GM18907 (cell line): ENCODE data around the gene ADD1.

Experiments used
- ATAC-seq: cut with Tn5 transposase; IDR thresholded peaks from one replicate; pipeline ENCODE4 v1.9.1; 2021; ENCODE audit warnings: mild to moderate bottlenecking, moderate library complexity; ENCODE audit not compliant: unreplicated experiment

The ADD1 gene

GRCh38 chr4:2805712-2806389 lies 37.8 kb upstream of the ADD1 start:
- no peak for ATAC-seq

DNA sequence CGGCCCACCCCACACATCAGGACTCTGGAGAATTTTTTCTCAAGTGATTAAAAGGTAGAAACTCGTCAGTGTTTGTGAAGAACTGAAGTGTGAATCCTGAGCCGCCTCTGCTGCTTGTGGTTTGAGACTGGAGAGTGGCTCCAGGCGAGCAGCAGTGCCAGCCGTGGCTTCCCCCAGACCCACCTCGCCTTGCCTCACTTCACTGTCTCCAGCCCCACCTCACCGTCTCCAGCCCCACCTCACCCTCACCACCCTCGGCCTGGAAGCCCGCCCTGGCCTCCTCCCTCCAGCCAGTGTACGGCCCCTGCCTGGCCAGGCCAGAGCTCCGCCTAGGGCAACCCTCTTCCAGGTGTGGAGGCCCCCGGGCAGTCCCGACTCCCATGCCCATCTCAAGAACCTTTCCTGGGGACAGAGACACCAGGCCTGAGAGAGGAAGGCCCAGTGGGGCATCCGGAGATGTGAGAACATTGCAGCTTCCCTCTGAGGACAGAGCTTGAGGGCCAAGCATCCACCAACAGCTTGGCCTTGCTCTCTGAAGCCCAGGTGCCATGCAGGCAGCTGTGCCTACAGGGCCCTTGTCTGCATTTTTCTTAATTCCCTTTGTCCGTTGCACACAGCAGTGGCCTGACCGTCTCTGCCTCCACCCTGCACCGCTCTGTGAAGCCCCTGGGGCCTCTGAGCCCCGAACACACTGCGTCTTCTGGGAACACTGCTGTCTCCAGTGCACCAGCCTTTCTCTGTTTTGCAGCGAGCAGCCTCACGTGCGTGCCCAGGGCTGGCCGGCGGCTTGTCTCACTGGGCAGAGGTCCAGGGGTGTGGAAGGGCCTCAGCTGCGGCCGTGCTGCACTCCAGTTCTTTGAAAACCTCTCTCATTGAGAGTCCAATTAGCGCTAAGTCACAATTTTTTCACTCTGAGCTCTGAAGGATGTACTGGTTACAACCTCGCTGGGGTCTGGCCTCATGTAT lies 37.0 kb upstream of the ADD1 start:
- no peak for ATAC-seq

GRCh38 chr4:2807571-2807970 lies 36.1 kb upstream of the ADD1 start:
- no peak for ATAC-seq

DNA sequence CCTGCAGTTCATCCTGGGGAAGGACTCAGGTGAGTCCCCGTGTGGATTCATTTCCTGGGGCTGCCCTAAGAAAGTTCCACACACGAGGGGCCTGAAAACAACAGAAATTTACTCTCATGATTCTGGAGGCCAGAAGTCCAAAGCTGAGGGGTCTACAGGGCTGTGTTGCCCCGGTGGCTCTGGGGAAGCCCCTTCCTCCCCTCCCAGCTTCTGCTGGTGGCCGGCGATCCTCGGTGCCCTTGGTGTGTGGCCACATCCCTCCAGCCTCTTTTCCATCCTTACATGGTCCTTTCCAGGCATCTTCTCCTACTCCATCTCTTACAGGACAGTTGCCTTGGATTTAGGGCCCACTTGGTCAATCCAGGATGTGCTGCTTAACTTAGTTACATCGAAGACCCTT lies 35.6 kb upstream of the ADD1 start:
- no peak for ATAC-seq

DNA sequence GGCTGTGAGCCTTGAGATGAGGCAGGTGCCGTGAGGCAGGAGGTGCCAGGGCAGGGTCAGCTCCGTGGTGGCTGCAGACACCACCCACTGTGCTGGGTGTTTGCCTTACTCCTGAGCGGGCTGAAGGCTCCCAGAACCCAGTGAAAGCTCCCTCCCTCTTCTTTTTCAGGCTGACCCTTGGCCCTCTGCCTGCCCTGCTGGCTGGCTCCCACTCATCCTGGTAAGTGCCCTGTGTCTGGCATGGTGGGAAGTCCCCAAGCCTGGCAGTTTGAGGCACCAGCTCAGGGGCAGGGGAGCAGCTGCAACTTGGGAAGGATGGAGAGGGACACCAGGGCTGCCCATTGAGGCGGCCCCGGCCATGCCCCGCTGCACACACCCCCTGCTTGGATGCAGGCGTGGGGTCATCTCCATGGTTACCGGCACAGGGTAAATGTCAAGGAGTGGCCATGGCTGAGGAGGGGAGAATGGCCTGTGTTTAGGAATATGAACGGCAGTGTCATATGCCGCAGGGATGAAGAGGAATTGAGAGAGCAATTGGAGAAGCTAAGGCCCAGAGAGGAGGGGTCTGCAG lies 33.9 kb upstream of the ADD1 start:
- ATAC-seq = no peak

- ATAC-seq = no peak
Observed at GRCh38 chr4:2810388-2810787, 33.3 kb upstream of the ADD1 start.

DNA sequence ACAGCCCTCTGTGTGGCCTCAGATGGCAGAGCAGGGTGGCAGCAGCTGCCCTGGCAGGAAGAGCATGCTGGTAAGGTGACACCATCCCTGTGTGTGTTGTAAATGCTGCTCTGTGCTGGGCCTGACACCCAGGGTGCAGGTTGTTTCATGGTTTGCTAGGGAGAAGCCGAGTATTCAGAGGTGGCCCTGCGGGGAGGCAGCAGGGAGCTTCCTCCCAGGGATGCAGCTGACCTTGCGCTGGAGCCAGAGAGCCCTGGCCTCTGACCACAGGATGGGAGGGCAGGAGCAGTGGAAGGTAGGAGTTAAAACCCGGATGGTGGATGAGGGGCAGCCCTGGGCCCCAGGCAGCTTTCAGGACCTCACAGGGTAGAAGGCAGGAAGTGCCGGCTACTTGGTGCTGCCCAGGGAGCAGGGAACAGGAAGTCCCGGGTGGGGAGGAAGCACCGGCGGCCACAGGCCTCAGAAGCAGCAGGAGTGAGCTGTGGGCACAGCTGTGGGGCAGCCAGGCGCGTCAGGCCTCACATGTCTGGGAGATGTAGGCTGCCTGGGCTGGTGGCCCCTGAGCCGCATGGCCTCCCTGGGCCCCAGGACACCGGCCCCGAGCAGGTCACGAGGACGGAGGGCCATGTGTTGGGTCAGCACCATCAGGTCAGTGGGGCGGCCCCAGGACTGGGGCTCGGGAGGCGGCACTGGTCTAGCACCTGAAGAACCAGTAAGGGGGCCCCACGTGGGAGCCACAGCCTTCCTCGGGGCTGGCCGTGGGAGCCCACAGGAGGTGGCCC lies 31.6 kb upstream of the ADD1 start:
- peak; percentile 76 for ATAC-seq

DNA sequence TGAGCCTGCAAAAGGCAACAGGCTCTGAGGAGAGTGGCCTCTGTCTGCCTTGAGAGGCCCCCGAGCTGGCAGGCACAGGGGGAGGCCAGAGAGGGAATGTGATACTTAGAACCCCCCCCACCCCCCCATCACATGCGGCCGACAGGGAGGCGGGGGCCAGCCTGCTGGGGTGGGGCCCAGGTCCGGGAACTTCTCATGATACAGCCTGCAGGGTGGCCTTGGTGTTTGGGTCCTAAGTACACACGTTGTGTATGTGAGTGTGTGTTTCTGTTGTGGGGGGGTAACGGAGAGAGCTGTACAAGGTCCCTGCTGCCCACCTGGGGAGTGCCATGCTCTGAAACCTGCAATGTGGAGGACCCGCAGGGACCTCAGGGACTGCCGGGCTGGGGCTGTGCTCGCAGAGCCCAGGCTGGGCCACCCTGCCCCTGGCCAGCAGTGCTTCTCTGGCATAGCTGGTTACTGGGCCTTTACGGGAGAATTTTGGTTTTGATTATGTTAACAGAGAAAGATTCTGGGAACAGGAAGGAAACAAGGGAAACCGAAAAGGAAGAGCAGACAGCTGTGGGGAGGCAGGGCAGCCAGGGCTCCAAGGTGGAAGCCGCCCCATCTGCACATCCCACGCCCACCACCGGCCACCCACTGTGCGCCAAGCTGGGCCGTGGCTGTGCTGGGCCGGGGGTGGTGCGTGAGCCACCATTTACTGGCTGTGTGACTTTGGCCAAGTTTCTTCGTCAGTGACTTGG lies 30.9 kb upstream of the ADD1 start:
- ATAC-seq = peak; percentile 11

GRCh38 chr4:2813446-2814405 lies 29.9 kb upstream of the ADD1 start:
- ATAC-seq = no peak

DNA sequence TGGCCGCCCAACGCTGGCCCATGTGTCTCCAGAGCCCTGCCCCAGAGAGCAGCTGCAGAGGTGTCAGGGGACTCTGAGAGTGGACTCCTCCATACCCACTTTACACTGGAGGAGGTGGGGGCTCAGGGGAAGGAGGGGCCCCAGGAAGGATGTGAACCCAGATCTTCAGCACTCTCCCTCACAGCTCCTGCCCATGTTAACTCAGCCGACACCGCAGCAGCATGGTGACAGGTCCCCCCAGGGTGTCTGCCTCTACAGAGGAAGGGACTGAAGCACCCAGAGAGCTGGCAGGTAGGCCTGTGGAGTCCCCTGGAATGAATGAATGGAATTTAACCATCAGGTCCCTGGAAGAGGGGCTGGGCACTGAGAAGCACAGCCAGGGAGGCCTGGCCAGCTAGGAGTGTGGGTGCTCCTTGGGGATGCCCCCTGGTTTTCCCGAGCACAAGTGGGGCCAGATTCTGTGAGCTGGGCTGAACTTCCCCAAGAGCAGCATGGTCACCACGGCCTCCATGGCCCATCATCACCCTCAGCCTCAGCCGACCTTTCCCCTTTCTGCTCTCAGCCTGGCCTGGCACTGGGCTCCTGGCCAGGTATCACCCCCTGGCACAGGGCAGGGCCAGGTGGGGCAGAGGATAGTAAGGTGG lies 28.9 kb upstream of the ADD1 start:
- no peak for ATAC-seq

- no peak for ATAC-seq
Observed at GRCh38 chr4:2816401-2816954, 27.2 kb upstream of the ADD1 start.

DNA sequence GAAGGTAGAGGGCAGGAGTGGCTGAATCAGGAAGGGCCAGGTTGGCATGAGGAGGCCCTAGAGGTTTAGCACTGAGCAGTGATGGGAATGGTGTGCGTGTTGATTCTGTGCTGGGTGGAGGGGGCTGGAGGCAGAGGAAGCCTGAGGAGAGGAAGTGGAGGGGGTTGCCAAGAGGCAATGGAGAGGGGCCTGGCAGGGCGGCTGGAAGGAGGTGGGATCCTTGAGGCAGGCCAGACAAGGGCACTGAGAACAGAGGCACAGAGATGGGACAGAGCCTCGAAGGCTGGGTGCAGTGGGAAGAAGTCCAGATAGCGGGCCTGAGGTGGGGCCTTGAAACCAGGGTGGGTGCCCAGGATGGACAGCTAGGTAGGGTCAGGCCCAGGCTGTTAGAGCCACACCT lies 26.5 kb upstream of the ADD1 start:
- no peak for ATAC-seq

- no peak for ATAC-seq
Observed at GRCh38 chr4:2817701-2818350, 25.8 kb upstream of the ADD1 start.

DNA sequence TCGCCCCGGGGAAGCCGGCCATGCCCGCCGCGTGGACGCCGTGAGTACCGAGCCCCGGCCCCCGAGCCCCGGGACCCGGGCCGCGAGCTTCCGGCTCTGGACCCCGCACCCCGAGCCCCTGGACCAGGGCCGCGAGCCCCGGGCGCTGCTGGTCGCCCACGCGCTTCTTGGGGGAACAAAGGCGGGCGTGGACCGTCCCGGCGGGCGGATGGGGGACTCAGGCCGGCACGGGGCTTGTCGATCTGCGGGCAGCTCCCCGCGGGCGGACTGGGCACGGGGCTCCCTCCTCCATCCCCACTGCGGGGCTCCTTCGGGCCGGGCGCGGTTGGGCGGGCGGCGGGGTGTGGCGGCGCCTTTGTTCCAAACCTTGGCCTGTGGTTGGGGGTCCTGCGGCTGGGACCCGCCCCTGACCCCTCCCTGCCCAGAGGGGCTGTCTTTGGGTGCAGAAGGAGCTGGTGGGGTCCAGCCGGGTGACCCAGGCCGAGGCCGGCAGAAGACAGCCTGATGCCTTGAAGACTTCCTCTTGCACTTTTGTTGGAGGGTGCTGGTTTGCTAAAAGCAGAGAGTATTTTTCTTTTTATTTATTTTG lies 25.2 kb upstream of the ADD1 start:
- no peak for ATAC-seq

- no peak for ATAC-seq
Observed at GRCh38 chr4:2819244-2820215, 24.1 kb upstream of the ADD1 start.

DNA sequence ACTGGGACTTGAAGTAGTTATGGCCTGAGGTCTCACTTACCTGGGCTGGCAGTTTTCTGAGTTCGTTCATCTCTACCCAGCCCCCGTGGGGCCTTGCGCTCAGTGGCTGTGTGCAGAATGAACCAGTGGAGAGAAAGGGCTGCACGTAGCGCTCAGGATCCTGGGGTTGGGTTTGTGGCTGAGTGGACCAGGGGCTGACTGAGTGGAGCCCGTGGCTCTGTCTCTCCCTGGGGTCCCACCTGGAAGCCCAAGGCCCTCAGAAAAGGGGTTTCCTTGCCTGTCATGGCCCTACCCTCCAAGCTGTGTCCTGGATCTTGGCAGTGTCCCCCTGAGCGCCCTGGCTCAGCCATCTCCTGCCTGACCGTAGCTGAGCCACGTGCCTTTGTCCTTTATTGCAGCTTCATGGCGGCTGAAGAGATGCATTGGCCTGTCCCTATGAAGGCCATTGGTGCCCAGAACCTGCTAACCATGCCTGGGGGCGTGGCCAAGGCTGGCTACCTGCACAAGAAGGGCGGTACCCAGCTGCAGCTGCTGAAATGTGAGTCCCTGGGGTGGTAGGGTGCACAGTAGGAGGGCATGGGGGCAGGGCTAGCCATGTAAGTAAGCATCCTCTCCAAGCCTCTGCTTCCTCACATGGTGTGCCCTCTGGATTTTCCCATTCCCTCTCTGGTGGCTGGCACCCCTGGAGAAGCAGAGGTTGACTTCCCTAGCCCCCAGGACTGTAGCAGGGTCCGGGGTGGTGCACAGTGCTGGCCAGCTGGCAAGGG lies 23.2 kb upstream of the ADD1 start:
- ATAC-seq = no peak
